ENCODE data around the gene GPNMB. TPM values are rescaled to one million over a fixed set of nuclear protein-coding genes. Genes with fewer than 3 reads are reported as not detected.

Gene GPNMB
- total RNA-seq, 4 donors from 2014 or later = 91.3 to 294 (median 143) TPM

DNA sequence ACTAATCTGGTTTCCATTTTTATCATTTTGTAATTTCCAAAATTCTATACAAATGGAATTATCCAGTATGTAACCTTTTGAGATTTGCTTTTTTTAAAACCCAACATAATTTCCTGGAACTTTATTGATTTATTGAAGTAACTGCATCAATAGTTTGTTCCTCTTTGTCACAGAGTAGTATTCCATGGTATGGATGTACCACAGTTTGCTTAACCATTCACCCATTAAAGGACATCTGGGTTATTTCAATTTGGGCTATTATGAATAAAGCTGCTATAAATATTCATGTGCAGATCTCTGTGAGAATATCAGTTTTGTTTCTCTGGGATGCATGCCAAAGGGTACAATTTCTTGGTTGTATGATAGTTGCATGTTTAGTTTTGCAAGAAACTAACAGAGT lies 2.9 kb downstream of the GPNMB start:
- TF ChIP-seq, protein P1, sequence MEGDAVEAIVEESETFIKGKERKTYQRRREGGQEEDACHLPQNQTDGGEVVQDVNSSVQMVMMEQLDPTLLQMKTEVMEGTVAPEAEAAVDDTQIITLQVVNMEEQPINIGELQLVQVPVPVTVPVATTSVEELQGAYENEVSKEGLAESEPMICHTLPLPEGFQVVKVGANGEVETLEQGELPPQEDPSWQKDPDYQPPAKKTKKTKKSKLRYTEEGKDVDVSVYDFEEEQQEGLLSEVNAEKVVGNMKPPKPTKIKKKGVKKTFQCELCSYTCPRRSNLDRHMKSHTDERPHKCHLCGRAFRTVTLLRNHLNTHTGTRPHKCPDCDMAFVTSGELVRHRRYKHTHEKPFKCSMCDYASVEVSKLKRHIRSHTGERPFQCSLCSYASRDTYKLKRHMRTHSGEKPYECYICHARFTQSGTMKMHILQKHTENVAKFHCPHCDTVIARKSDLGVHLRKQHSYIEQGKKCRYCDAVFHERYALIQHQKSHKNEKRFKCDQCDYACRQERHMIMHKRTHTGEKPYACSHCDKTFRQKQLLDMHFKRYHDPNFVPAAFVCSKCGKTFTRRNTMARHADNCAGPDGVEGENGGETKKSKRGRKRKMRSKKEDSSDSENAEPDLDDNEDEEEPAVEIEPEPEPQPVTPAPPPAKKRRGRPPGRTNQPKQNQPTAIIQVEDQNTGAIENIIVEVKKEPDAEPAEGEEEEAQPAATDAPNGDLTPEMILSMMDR (IDR thresholded peaks at IDR 0.05) = no peak
- DNase-seq (ENCODE audit: low spot score) = no peak
- ATAC-seq (ENCODE audit: low FRiP score) = no peak

DNA sequence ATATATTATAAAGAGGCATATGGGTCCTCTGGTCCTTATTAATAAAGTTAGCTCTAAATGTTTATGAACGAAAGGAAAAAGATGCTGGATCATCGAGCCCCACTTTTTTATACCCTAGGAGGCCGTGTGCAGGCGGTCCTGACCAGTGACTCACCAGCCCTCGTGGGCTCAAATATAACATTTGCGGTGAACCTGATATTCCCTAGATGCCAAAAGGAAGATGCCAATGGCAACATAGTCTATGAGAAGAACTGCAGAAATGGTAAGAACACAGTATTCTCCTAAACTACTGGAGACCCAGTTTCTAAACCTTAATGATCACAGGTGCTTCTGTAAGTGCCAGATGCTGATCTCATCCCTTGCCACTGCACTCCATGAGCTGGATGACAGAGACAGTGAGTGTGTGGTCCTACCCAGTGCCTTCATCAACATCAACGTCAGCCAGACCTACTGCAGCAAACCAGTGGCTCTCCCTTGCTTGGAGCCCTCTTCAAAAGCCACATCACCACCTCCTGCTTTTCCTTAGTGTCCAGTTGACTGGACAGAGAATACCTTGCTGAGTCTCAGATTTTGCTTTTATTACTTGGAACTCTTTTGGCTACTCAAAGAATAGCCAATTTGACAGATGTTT lies 7.6 kb downstream of the GPNMB start:
- TF ChIP-seq, protein P1 (IDR thresholded peaks at IDR 0.05) = no peak
- ATAC-seq (ENCODE audit: low FRiP score) = no peak
- DNase-seq (ENCODE audit: low spot score) = no peak

DNA sequence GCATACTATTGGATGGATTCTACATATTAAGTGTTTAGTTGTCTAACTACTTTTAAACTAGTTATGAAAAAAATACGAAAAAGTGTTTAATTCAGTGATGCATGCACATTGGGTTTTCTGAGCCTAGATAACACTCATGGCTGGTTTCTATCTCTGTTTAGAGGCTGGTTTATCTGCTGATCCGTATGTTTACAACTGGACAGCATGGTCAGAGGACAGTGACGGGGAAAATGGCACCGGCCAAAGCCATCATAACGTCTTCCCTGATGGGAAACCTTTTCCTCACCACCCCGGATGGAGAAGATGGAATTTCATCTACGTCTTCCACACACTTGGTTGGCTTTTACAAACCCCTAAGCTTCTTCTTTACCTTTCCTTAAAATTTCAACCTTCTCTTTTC lies 10.2 kb downstream of the GPNMB start:
- DNase-seq (ENCODE audit: low spot score) (no peak), ATAC-seq (ENCODE audit: low FRiP score) (no peak)
- TF ChIP-seq, protein P1 (IDR thresholded peaks at IDR 0.05) = no peak

DNA sequence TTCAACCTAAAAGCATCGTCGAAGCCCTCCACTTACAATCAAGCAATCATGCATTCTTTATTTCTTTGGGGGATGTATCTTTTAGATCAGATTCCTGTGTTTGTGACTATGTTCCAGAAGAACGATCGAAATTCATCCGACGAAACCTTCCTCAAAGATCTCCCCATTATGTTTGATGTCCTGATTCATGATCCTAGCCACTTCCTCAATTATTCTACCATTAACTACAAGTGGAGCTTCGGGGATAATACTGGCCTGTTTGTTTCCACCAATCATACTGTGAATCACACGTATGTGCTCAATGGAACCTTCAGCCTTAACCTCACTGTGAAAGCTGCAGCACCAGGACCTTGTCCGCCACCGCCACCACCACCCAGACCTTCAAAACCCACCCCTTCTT lies 13.8 kb downstream of the GPNMB start:
- no peak for DNase-seq (ENCODE audit: low spot score)
- ATAC-seq (ENCODE audit: low FRiP score) = no peak
- TF ChIP-seq, protein P1 (IDR thresholded peaks at IDR 0.05) = no peak

DNA sequence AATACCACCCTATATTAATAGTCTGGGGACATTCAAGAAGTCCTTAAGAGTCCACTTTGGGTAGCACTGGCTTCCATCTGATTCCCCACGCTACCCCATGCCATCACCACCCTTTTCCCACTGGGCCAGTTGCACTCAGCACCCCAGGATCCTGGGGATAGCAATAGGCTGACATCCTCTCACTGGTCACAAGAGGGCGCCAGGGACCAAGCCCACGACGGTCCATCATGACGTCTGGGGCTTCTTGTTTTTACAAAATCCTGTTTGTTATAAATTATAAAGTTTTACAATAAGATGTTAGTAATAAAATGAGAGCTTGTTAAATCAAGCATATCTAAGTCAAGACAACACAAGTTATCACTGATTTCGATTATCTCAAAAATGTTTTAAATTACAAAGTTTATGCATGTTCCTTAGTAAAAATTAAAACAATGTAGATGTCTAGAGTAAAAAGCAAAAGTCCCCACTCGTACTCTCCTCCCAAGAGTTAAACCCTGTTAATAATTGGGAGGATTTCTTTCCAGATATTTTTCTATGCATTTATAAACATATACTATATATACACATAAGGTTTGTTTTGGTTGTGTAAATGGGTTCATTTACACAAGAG lies 15.4 kb downstream of the GPNMB start:
- DNase-seq (ENCODE audit: low spot score) (no peak), ATAC-seq (ENCODE audit: low FRiP score) (no peak)
- TF ChIP-seq, protein P1 (IDR thresholded peaks at IDR 0.05) = no peak

DNA sequence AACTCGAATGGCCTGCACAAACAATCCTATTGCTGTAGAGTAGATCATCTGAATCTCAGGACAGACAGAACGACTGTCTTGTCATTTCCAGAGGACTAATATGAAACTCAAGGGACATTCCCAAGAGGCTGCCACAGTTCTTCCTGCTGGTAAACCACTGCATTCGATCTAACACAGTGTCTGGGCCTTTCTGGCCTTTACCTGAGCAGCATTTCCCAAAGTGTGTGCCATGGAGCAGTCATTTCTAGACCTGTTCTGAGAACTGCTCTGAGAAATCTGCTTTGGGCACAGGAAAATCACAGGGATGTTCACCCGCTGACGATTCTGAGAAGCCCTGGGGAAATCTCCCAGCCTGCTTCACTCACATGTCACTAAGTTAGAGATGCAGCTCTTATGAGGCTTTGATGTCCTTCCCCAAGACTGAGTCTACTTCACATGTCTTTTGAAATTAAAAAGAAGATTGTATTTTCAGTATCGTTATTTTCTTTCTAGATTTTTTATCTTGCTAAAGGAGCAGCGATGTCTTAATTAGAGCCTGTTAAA lies 18.4 kb downstream of the GPNMB start:
- DNase-seq (ENCODE audit: low spot score) = no peak
- TF ChIP-seq, protein P1 (IDR thresholded peaks at IDR 0.05) = no peak
- ATAC-seq (ENCODE audit: low FRiP score) = no peak

DNA sequence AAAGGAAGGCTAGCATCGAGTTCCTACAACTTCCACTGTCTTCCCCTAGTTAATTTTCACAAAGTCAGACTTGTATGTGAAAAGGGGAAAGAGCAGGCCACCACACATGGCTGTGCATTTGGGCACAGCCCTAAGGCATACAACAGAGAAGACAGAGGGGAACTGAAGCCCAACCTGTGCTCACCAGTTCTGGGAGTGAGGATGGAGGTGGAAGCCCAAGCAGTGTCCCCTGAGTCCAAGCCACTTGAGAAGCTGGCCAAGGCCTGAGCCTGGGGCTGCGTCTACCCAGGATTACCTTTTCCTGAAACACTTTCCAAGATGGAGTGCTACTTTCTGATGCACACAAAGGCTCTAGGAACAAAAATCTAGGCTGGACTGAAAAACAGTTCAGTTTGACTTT lies 20.3 kb downstream of the GPNMB start:
- TF ChIP-seq, protein P1 (IDR thresholded peaks at IDR 0.05) = no peak
- ATAC-seq (ENCODE audit: low FRiP score) (no peak), DNase-seq (ENCODE audit: low spot score) (no peak)

Data from omental fat pad (tissue), 4 donors.